B cell (primary cell): ENCODE results near the gene CPSF4L. TPM values are rescaled to one million over a fixed set of nuclear protein-coding genes. Genes with fewer than 3 reads are reported as not detected.

Experiments used
- ATAC-seq: fragments of 200-7000 bp; cut with Tn5 transposase; one replicate; pipeline ENCODE4 v1.10.0; 2021; ENCODE audit warnings: low read depth, mild to moderate bottlenecking, moderate number of reproducible peaks, moderate library complexity
- CTCF ChIA-PET: fragments of 350-600 bp; sonication (Branson Sonifier 250); formaldehyde crosslinking; loops from one replicate; lab custom pipeline; 2021; ENCODE audit warnings: antibody characterized with exemption, inconsistent platforms; lab: Charles Lee
- POLR2A ChIA-PET: fragments of 350-600 bp; sonication (Branson Sonifier 250); formaldehyde crosslinking; loops from one replicate; lab custom pipeline; 2021; ENCODE audit warnings: antibody characterized with exemption; lab: Charles Lee
- DNase-seq: peaks from one replicate; pipeline ENCODE4 v3.0.0; 2013
- H2AFZ ChIP-seq: 2 replicates; pipeline ENCODE4 v1.6.1; 2012; ENCODE audit warnings: mild to moderate bottlenecking, low read depth, low read length; ENCODE audit not compliant: insufficient read depth, poor library complexity, severe bottlenecking
- H3K27ac ChIP-seq, 2 donors: 1 replicate in 1 of 2; 2 replicates in 1 of 2; pipeline ENCODE4 v1.5.1; 2012 to 2013; ENCODE audit warnings: low read length in 2 of 2, mild to moderate bottlenecking in 2 of 2, moderate library complexity in 1 of 2
- H3K27me3 ChIP-seq, 4 experiments: fragments of 200-600 bp in 1 of 4; sonication (generic) in 1 of 4; replicated peaks in 1 of 4; 1 replicate in 2 of 4; 2 replicates in 2 of 4; pipeline versions ENCODE4 v1.6.1 to v1.7.0; 2013 to 2016; ENCODE audit warnings: low read length in 3 of 4, mild to moderate bottlenecking in 2 of 4, mixed read lengths in 1 of 4, moderate library complexity in 1 of 4; ENCODE audit not compliant: insufficient read depth in 4 of 4, control insufficient read depth in 3 of 4; ENCODE audit errors: control extremely low read depth in 1 of 4
- H3K36me3 ChIP-seq, 2 experiments: replicated peaks in 1 of 2; 1 replicate in 1 of 2; 2 replicates in 1 of 2; pipeline versions ENCODE4 v1.6.1 to v1.7.1; 2013; ENCODE audit warnings: low read length in 1 of 2; ENCODE audit not compliant: insufficient read depth in 2 of 2, control insufficient read depth in 1 of 2; ENCODE audit errors: control extremely low read depth in 1 of 2, extremely low read depth in 1 of 2
- H3K4me1 ChIP-seq, 2 donors: fragments of 200-600 bp in 1 of 2; sonication (generic) in 1 of 2; 1 replicate in 1 of 2; 2 replicates in 1 of 2; pipeline versions ENCODE4 v1.5.1 to v1.6.1; 2013 to 2017; ENCODE audit warnings: low read length in 2 of 2; ENCODE audit not compliant: control insufficient read depth in 2 of 2, insufficient read depth in 2 of 2
- H3K4me2 ChIP-seq: replicated peaks from 2 replicates; pipeline ENCODE3; 2012; ENCODE audit warnings: mild to moderate bottlenecking, low read depth, low read length; ENCODE audit not compliant: poor library complexity, severe bottlenecking
- H3K4me3 ChIP-seq, 5 experiments: fragments of 200-600 bp in 1 of 5; sonication (generic) in 1 of 5; 1 replicate in 3 of 5; 2 replicates in 2 of 5; pipeline versions ENCODE4 v1.5.1 to v1.7.0; 2011 to 2016; ENCODE audit warnings: low read length in 4 of 5, mild to moderate bottlenecking in 4 of 5, low read depth in 2 of 5, control low read depth in 1 of 5, moderate library complexity in 1 of 5; ENCODE audit not compliant: insufficient read depth in 1 of 5; ENCODE audit errors: control extremely low read depth in 1 of 5, extremely low read depth in 1 of 5
- H3K79me2 ChIP-seq: fragments of 200-600 bp; sonication (generic); one replicate; pipeline ENCODE4 v1.6.0; 2016; ENCODE audit warnings: low read length; ENCODE audit not compliant: control insufficient read depth, insufficient read depth
- H3K9ac ChIP-seq: fragments of 200-600 bp; sonication (generic); 2 replicates; pipeline ENCODE4 v1.6.1; 2017; ENCODE audit warnings: mild to moderate bottlenecking, low read length, moderate library complexity
- H3K9me3 ChIP-seq, 3 donors: one replicate each; pipeline versions ENCODE4 v1.6.1 to v1.7.1; 2013; ENCODE audit warnings: low read length in 2 of 3; ENCODE audit not compliant: control insufficient read depth in 2 of 3, insufficient read depth in 1 of 3; ENCODE audit errors: control extremely low read depth in 1 of 3
- H4K20me1 ChIP-seq: 2 replicates; pipeline ENCODE4 v1.6.0; 2012; ENCODE audit warnings: mild to moderate bottlenecking, low read length; ENCODE audit not compliant: insufficient read depth, control insufficient read depth, poor library complexity, severe bottlenecking
- H3K27ac Mint-ChIP-seq: one replicate; pipeline ENCODE4 v1.8.0; 2021; ENCODE audit warnings: mixed read lengths
- H3K27me3 Mint-ChIP-seq: one replicate; pipeline ENCODE4 v1.8.0; 2021; ENCODE audit warnings: mixed read lengths
- H3K4me1 Mint-ChIP-seq: one replicate; pipeline ENCODE4 v1.8.0; 2021; ENCODE audit warnings: mixed read lengths
- H3K4me3 Mint-ChIP-seq: one replicate; pipeline ENCODE4 v1.8.0; 2021; ENCODE audit warnings: mixed read lengths
- H3K9me3 Mint-ChIP-seq: one replicate; pipeline ENCODE4 v1.8.0; 2022; ENCODE audit warnings: mixed read lengths; ENCODE audit not compliant: insufficient read depth
- CTCF ChIP-seq: fragments of 200-600 bp; IDR thresholded peaks from one replicate; pipeline ENCODE4 v1.8.0; 2022; ENCODE audit warnings: antibody characterized with exemption, mild to moderate bottlenecking
- EZH2 ChIP-seq: IDR thresholded peaks from 2 replicates; pipeline ENCODE4 v1.6.1; 2012; ENCODE audit warnings: borderline replicate concordance, low read depth, mild to moderate bottlenecking, moderate library complexity, low read length; ENCODE audit not compliant: insufficient read depth, poor library complexity, severe bottlenecking
- WGBS: methylation state at CpG from one replicate; pipeline ENCODE4 v1.1.5; 2013; ENCODE audit warnings: missing lambda C conversion rate; ENCODE audit not compliant: insufficient coverage; 5-methylcytosine and 5-hydroxymethylcytosine counted together
- intact Hi-C: fragments of 100-400 bp; cut with micrococcal nuclease; formaldehyde crosslinking; loops from one replicate; pipeline ENCODE4 v1.10.0; 2022
- polyA plus RNA-seq: library from polyadenylated mRNA; depleted of rRNA; stranded (reverse); fragments of >200 nt; gene quantifications from 2 replicates; pipeline ENCODE4 v1.2.3, GENCODE V29; 2012
- total RNA-seq, 2 donors: library from RNA; stranded (reverse); fragments of 120-200 nt in 1 of 2; gene quantifications; 1 replicate in 1 of 2; 2 replicates in 1 of 2; pipeline versions ENCODE4 v1.2.3 to v1.2.4, GENCODE V29; 2013 to 2022

The CPSF4L gene
- total and polyA plus RNA-seq, 2 donors (not counting 1 experiment from before 2014, with no cell fraction given), result not detected

DNA sequence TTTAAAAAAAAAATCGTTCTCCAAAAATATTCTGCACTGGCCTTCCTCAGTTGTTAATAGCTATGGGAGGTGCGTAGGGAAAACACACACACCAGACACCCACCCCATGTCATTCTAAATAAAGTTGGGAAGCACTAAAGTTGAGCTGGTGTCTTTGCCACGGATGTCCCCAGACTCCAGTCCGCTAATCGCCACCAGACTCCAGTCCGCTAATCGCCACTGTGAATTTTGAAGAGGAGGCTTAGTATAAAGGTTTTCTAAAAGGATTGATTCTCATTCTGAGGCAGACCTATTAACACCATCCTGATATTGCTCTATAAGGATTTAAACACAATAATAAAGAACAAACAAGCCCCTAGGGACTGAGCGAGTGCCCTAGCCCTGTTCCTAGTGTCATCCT, 22.7 kb upstream of the CPSF4L start:
- ATAC-seq (no peak), DNase-seq (no peak)
- 100% methylated on average over 2 of the region's 8 CpGs for WGBS
- no peak for TF ChIP-seq EZH2
- no peak for TF ChIP-seq CTCF
- no peaks in the 10 kb centered on the region for H3K4me1 ChIP-seq
- POLR2A ChIA-PET, result no interaction called here
- no peak overlapping the region for H3K4me2 ChIP-seq
- CTCF ChIA-PET, result no interaction called here
- no peaks in the 10 kb centered on the region for H3K79me2 ChIP-seq
- H2AFZ ChIP-seq, result no peak overlapping the region
- intact Hi-C loops, result no loop called here
- Mint-ChIP-seq H3K4me3 (no peak overlapping the region), H3K27ac (no peak overlapping the region), H3K9me3 (no peaks in the 10 kb centered on the region), H3K4me1 (peaks cover 2% of the 10 kb centered on the region), H3K27me3 (peaks cover 21% of the 10 kb centered on the region)
- H4K20me1 ChIP-seq, result no peaks in the 10 kb centered on the region
- H3K27ac ChIP-seq, result no peak overlapping the region
- no peaks in the 10 kb centered on the region for H3K36me3 ChIP-seq
- H3K4me3 ChIP-seq, result no peak overlapping the region
- H3K9me3 ChIP-seq, result peaks cover 0 to 6% (median 0%) of the 10 kb centered on the region in 3 donors
- H3K27me3 ChIP-seq, result peaks cover 0 to 5% (median 0%) of the 10 kb centered on the region in 4 experiments
- no peak overlapping the region for H3K9ac ChIP-seq

GRCh38 chr17:73283841-73284282, 22.2 kb upstream of the CPSF4L start:
- ChIA-PET POLR2A (no interaction called here), CTCF (no interaction called here)
- Histone ChIP-seq H3K27me3 (peaks cover 0 to 5% (median 0%) of the 10 kb centered on the region in 4 experiments), H3K9ac (no peak overlapping the region), H3K4me1 (no peaks in the 10 kb centered on the region), H3K36me3 (no peaks in the 10 kb centered on the region), H3K27ac (no peak overlapping the region), H3K4me3 (no peak overlapping the region), H2AFZ (no peak overlapping the region), H3K9me3 (peaks cover 0 to 3% (median 0%) of the 10 kb centered on the region in 3 donors), H4K20me1 (no peaks in the 10 kb centered on the region), H3K79me2 (no peaks in the 10 kb centered on the region), H3K4me2 (no peak overlapping the region)
- TF ChIP-seq CTCF (no peak), EZH2 (no peak)
- Mint-ChIP-seq H3K27me3 (peaks cover 23% of the 10 kb centered on the region), H3K4me1 (peaks cover 2% of the 10 kb centered on the region), H3K9me3 (no peaks in the 10 kb centered on the region), H3K27ac (no peak overlapping the region), H3K4me3 (no peak overlapping the region)
- no CpG with 5 or more reads among the region's 10 CpGs for WGBS
- ATAC-seq (no peak), DNase-seq (no peak)
- intact Hi-C loops, result no loop called here
